ENCODE measurements around the gene EIF4G3. TPM values are rescaled to one million over a fixed set of nuclear protein-coding genes. Genes with fewer than 3 reads are reported as not detected.

Gene EIF4G3
- polyA plus RNA-seq, 1 of the 3 experiments (the other 2 are of a cell fraction): 32.0 TPM

DNA sequence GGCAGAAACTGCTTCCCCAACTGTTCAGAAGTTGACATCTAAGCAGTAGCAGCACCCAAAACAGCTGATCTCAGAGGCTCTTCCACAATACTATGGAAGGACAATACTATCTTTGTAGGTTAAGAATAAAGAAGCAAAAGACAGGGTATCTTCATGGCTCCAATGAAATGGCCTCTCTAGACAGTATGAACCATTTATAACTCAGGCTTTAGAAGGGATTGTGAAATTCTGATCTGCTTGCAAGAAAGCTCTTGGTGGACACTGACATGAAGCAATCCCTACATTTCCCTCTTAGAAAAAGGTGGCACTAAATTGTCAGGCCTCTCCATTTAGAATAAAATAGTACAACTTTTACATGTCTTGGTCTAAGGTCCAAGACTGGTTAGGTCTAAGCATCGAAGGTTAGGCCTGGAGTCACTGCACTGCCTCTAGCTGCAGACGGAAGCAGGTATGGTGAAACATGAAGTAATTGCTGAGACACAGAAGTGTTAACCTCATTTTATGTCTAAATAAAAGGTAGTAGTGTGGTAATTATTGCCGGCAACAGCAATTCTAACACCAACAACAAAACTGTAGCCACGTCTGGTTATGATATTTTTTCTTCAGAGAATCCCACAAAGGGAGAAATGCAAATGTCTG lies 339.0 kb downstream of the EIF4G3 start:
- no peak overlapping the region for H3K9ac ChIP-seq
- H3K27ac ChIP-seq (ENCODE audit: low read depth in 2 of 2, low read length in 1 of 2): no peak overlapping the region
- no peaks in the 10 kb centered on the region for H4K20me1 ChIP-seq (ENCODE audit: insufficient read depth)
- H2AFZ ChIP-seq (ENCODE audit: low read depth): no peak overlapping the region
- no peak for DNase-seq
- 94% methylated on average over 4 of the region's 4 CpGs for WGBS (ENCODE audit: low lambda C conversion rate)
- H3K27me3 ChIP-seq (ENCODE audit: insufficient read depth): no peaks in the 10 kb centered on the region
- H3K9me2 ChIP-seq: no peaks in the 10 kb centered on the region
- H3K4me2 ChIP-seq: no peak overlapping the region
- no peak overlapping the region for H3K4me3 ChIP-seq (ENCODE audit: low read depth in 2 of 2, low read length in 1 of 2)
- ChIA-PET CTCF (interaction anchor here (0.6 to 1.2 kb wide), 2 partner anchors 9 to 87 kb away, joined by 4 read pairs; no protein-coding TSS in a partner anchor), POLR2A (interaction anchor here (0.6 kb wide), 1 partner anchor 177 kb away, joined by 3 read pairs; no protein-coding TSS in a partner anchor)
- peaks cover 4% of the 10 kb centered on the region for H3F3A ChIP-seq (replicated peaks; ENCODE audit: insufficient read depth)
- H3K9me3 ChIP-seq: no peaks in the 10 kb centered on the region
- no peaks in the 10 kb centered on the region for H3K4me1 ChIP-seq (ENCODE audit: control insufficient read depth in 1 of 2, insufficient read depth in 2 of 2, low read depth in 1 of 2, low read length in 1 of 2)
- H3K79me2 ChIP-seq (ENCODE audit: insufficient read depth): 0 out of 2 replicates have a peak, but pooled peaks cover 10% of the 10 kb centered on the region
- no peak for TF ChIP-seq SMC3 (IDR thresholded peaks at IDR 0.05; ENCODE audit: low read depth, low read length)
- peaks cover 8 to 33% of the 10 kb centered on the region in 2 experiments for H3K36me3 ChIP-seq (replicated peaks in 1 of 2; ENCODE audit: control insufficient read depth in 1 of 2, insufficient read depth in 2 of 2, low read length in 1 of 2)

DNA sequence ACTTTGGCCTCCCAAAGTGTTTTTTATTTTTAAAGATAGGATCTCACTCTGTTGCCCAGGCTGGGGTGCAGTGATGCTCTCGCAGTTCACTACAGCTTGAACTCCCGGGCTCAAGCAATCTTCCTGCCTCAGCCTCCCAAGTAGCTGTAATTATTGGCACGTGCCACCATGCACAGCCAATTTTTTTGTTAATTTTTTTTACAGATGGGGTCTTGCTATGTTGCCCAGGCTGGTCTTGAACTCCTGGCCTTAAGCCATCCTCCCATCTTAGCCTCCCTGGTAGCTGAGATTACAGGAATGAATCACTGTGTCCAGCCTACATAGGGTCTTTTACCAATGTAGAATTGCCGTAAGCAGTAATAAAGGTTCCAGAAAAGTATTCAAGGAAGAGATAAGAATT lies 340.5 kb downstream of the EIF4G3 start:
- no peaks in the 10 kb centered on the region for H4K20me1 ChIP-seq (ENCODE audit: insufficient read depth)
- TF ChIP-seq GABPA (IDR thresholded peaks at IDR 0.05; ENCODE audit: low read depth) (no peak), GATA2 (CRISPR knock-in tag; IDR thresholded peaks at IDR 0.05) (no peak), RAD21 (IDR thresholded peaks at IDR 0.05; ENCODE audit: low read length) (no peak)
- 0 out of 2 replicates have a peak, but pooled peaks cover 10% of the 10 kb centered on the region for H3K79me2 ChIP-seq (ENCODE audit: insufficient read depth)
- H3K4me1 ChIP-seq (ENCODE audit: control insufficient read depth in 1 of 2, insufficient read depth in 2 of 2, low read depth in 1 of 2, low read length in 1 of 2): no peaks in the 10 kb centered on the region
- no peak overlapping the region for H3K27ac ChIP-seq (ENCODE audit: low read depth in 2 of 2, low read length in 1 of 2)
- no peak overlapping the region for H3K4me3 ChIP-seq (ENCODE audit: low read depth in 2 of 2, low read length in 1 of 2)
- H3F3A ChIP-seq (replicated peaks; ENCODE audit: insufficient read depth): no peaks in the 10 kb centered on the region
- POLR2A ChIA-PET: no interaction called here
- H3K9me3 ChIP-seq: no peaks in the 10 kb centered on the region
- no peak for DNase-seq
- no peaks in the 10 kb centered on the region for H3K27me3 ChIP-seq (ENCODE audit: insufficient read depth)
- H3K4me2 ChIP-seq: no peak overlapping the region
- CTCF ChIA-PET: no interaction called here
- no peak overlapping the region for H3K9ac ChIP-seq
- H3K36me3 ChIP-seq (replicated peaks in 1 of 2; ENCODE audit: control insufficient read depth in 1 of 2, insufficient read depth in 2 of 2, low read length in 1 of 2): peaks cover 8 to 33% of the 10 kb centered on the region in 2 experiments
- 95% methylated on average over 4 of the region's 4 CpGs for WGBS (ENCODE audit: low lambda C conversion rate)
- no peaks in the 10 kb centered on the region for H3K9me2 ChIP-seq
- no peak overlapping the region for H2AFZ ChIP-seq (ENCODE audit: low read depth)

DNA sequence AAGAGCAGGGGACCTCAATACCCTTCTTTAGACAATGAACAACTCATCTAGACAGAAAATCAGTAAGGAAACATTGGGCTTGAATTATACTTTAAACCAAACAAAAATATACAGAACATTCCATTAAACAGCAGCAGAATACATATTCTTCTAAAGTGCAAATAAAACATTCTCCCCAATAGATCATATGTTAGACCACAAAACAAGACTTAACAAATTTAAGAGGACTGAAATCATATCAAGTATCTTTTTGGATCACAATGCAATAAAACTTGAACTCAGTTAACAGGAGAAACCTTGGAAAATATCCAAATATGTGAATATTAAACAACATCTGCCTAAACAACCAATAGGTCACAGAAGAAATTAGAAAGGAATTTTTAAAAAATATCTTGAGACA lies 341.9 kb downstream of the EIF4G3 start:
- no peak overlapping the region for H2AFZ ChIP-seq (ENCODE audit: low read depth)
- no peaks in the 10 kb centered on the region for H3K9me2 ChIP-seq
- H3K4me1 ChIP-seq (ENCODE audit: control insufficient read depth in 1 of 2, insufficient read depth in 2 of 2, low read depth in 1 of 2, low read length in 1 of 2): peaks cover 0 to 6% of the 10 kb centered on the region in 2 experiments; a peak in 1 of 4 replicates
- TF ChIP-seq GATA2 (CRISPR knock-in tag; IDR thresholded peaks at IDR 0.05) (no peak), RXRA (IDR thresholded peaks at IDR 0.05; ENCODE audit: borderline replicate concordance, low read depth) (no peak), TAF1 (IDR thresholded peaks at IDR 0.05; ENCODE audit: borderline replicate concordance, low read depth, low read length) (no peak), RFX5 (IDR thresholded peaks at IDR 0.05; ENCODE audit: low read length) (no peak), GABPA (IDR thresholded peaks at IDR 0.05; ENCODE audit: low read depth) (no peak), CHD2 (IDR thresholded peaks at IDR 0.05; ENCODE audit: low read length, partially characterized antibody) (no peak), FOXM1 (IDR thresholded peaks at IDR 0.05; ENCODE audit: low read depth) (no peak), TEAD4 (IDR thresholded peaks at IDR 0.05; ENCODE audit: borderline replicate concordance, insufficient read depth) (no peak), NRF1 (IDR thresholded peaks at IDR 0.05; ENCODE audit: low read depth, low read length) (no peak), NFIC (IDR thresholded peaks at IDR 0.05; ENCODE audit: borderline replicate concordance) (no peak), POLR2AphosphoS5 (IDR thresholded peaks at IDR 0.05; ENCODE audit: low read depth, low read length) (no peak)
- TF ChIP-seq, protein P1, sequence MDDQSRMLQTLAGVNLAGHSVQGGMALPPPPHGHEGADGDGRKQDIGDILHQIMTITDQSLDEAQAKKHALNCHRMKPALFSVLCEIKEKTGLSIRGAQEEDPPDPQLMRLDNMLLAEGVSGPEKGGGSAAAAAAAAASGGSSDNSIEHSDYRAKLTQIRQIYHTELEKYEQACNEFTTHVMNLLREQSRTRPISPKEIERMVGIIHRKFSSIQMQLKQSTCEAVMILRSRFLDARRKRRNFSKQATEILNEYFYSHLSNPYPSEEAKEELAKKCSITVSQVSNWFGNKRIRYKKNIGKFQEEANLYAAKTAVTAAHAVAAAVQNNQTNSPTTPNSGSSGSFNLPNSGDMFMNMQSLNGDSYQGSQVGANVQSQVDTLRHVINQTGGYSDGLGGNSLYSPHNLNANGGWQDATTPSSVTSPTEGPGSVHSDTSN (IDR thresholded peaks at IDR 0.05): no peak
- TF ChIP-seq, protein P2, sequence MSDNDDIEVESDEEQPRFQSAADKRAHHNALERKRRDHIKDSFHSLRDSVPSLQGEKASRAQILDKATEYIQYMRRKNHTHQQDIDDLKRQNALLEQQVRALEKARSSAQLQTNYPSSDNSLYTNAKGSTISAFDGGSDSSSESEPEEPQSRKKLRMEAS (IDR thresholded peaks at IDR 0.05; ENCODE audit: low read depth): no peak
- TF ChIP-seq, protein P3, sequence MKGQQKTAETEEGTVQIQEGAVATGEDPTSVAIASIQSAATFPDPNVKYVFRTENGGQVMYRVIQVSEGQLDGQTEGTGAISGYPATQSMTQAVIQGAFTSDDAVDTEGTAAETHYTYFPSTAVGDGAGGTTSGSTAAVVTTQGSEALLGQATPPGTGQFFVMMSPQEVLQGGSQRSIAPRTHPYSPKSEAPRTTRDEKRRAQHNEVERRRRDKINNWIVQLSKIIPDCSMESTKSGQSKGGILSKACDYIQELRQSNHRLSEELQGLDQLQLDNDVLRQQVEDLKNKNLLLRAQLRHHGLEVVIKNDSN (IDR thresholded peaks at IDR 0.05; ENCODE audit: borderline replicate concordance, low read depth): no peak
- H3K9ac ChIP-seq: no peak overlapping the region
- no peak overlapping the region for H3K4me3 ChIP-seq (ENCODE audit: low read depth in 2 of 2, low read length in 1 of 2)
- no peaks in the 10 kb centered on the region for H4K20me1 ChIP-seq (ENCODE audit: insufficient read depth)
- H3K27me3 ChIP-seq (ENCODE audit: insufficient read depth): no peaks in the 10 kb centered on the region
- no peak overlapping the region for H3K4me2 ChIP-seq
- no peak for DNase-seq
- peaks cover under 1 to 24% of the 10 kb centered on the region in 2 experiments for H3K36me3 ChIP-seq (replicated peaks in 1 of 2; ENCODE audit: control insufficient read depth in 1 of 2, insufficient read depth in 2 of 2, low read length in 1 of 2)
- ChIA-PET POLR2A (no interaction called here), CTCF (no interaction called here)
- no peaks in the 10 kb centered on the region for H3K9me3 ChIP-seq
- no peak overlapping the region for H3K27ac ChIP-seq (ENCODE audit: low read depth in 2 of 2, low read length in 1 of 2)
- no peaks in the 10 kb centered on the region for H3F3A ChIP-seq (replicated peaks; ENCODE audit: insufficient read depth)
- 0 out of 2 replicates have a peak, but pooled peaks cover 10% of the 10 kb centered on the region for H3K79me2 ChIP-seq (ENCODE audit: insufficient read depth)
